Measurements from ENCODE around the gene IFITM1.
"Not testable (repeated sequence)": the region's sequence is repeated elsewhere in the genome, so short reads cannot be mapped to it uniquely, and the experiment has no call there.

Gene IFITM1

GRCh38 chr11:282630-283360 lies 31.0 kb upstream of the IFITM1 start:
- no peak for DNase-seq

GRCh38 chr11:283405-284104 lies 30.3 kb upstream of the IFITM1 start:
- no peak for DNase-seq

GRCh38 chr11:284105-285020 lies 29.5 kb upstream of the IFITM1 start:
- DNase-seq, result no peak

- DNase-seq, result no peak
Measured at GRCh38 chr11:285021-285893, 28.6 kb upstream of the IFITM1 start.

GRCh38 chr11:285894-286220 lies 28.0 kb upstream of the IFITM1 start:
- no peak for DNase-seq

- DNase-seq, result not testable (repeated sequence)
Measured at GRCh38 chr11:286977-287820, 26.6 kb upstream of the IFITM1 start.

- DNase-seq, result no peak
Measured at GRCh38 chr11:287821-288477, 25.9 kb upstream of the IFITM1 start.

- DNase-seq, result no peak
Measured at GRCh38 chr11:288478-289397, 25.1 kb upstream of the IFITM1 start, which contains the start of gene PGGHG. PGGHG (plus strand) TSS chr11:289126; CDS start chr11:289817, 691 bp downstream.

- DNase-seq, result no peak
Measured at GRCh38 chr11:289398-289711, 24.5 kb upstream of the IFITM1 start.

- no peak for DNase-seq
Measured at GRCh38 chr11:289712-290620, 23.9 kb upstream of the IFITM1 start.

GRCh38 chr11:290621-291231 lies 23.1 kb upstream of the IFITM1 start:
- no peak for DNase-seq

- DNase-seq, result no peak
Measured at GRCh38 chr11:291281-292210, 22.3 kb upstream of the IFITM1 start.

GRCh38 chr11:292211-293121 lies 21.4 kb upstream of the IFITM1 start:
- DNase-seq, result no peak

GRCh38 chr11:293271-293851 lies 20.5 kb upstream of the IFITM1 start:
- no peak for DNase-seq

- no peak for DNase-seq
Measured at GRCh38 chr11:293852-294661, 19.8 kb upstream of the IFITM1 start.
